Measurements from ENCODE around the gene FRMD4A. TPM values are rescaled to one million over a fixed set of nuclear protein-coding genes. Genes with fewer than 3 reads are reported as not detected.

FRMD4A gene
- total and polyA plus RNA-seq, 2 of the 4 experiments (the other 2 are of a cell fraction) = 30.3 to 68.8 TPM

GRCh38 chr10:13761490-13762091 lies 569.1 kb downstream of the FRMD4A start:
- in situ Hi-C loops (cut with MboI; ENCODE audit: low sequenced_read_pairs) = no loop called here

More at GRCh38 chr10:13761490-13762091, 569.1 kb downstream of the FRMD4A start:
- Histone ChIP-seq H3K79me1 (ENCODE audit: low read depth in 1 of 2, low read length in 2 of 2) (peaks cover 3 to 19% of the 10 kb centered on the region in 2 experiments; a peak in 3 of 4 replicates), H2AK5ac (ENCODE audit: low read depth, low read length) (no peak overlapping the region), H2BK120ac (ENCODE audit: low read depth, low read length) (no peak overlapping the region), H3K14ac (replicated peaks; ENCODE audit: low read depth, low read length) (no peak overlapping the region), H3K4me1 (ENCODE audit: control insufficient read depth, insufficient read depth, low read length) (peaks cover 11% of the 10 kb centered on the region), H4K5ac (ENCODE audit: low read depth, low read length) (no peak overlapping the region), H3K18ac (ENCODE audit: low read depth, low read length) (no peak overlapping the region), H3K9ac (ENCODE audit: low read depth, low read length) (no peak overlapping the region), H3K56ac (ENCODE audit: extremely low read depth, insufficient read depth, low read length) (no peak overlapping the region), H3K27me3 (ENCODE audit: control insufficient read depth, insufficient read depth, low read length) (no peaks in the 10 kb centered on the region), H3K9me3 (ENCODE audit: control insufficient read depth, insufficient read depth, low read length) (no peaks in the 10 kb centered on the region), H3K4me2 (ENCODE audit: low read depth, low read length) (no peak overlapping the region), H2AFZ (replicated peaks; ENCODE audit: low read length, poor library complexity) (no peak overlapping the region), H3K4ac (ENCODE audit: low read depth, low read length) (no peak overlapping the region), H3K27ac (ENCODE audit: insufficient read depth, low read length) (no peak overlapping the region), H4K8ac (ENCODE audit: low read depth in 2 of 2, low read length in 2 of 2) (no peak overlapping the region), H3K36me3 (ENCODE audit: control insufficient read depth, insufficient read depth, low read length) (no peaks in the 10 kb centered on the region), H4K91ac (ENCODE audit: insufficient read depth, low read depth, low read length) (no peak overlapping the region), H2BK15ac (ENCODE audit: low read depth, low read length) (no peak overlapping the region), H3K4me3 (ENCODE audit: insufficient read depth, low read depth, low read length) (no peak overlapping the region), H2BK20ac (ENCODE audit: low read depth, low read length) (no peak overlapping the region), H2BK5ac (ENCODE audit: low read depth, low read length, poor library complexity, severe bottlenecking) (no peak overlapping the region), H3K23ac (ENCODE audit: low read depth, low read length) (no peak overlapping the region), H4K20me1 (ENCODE audit: insufficient read depth, low read length) (no peaks in the 10 kb centered on the region), H3K9me1 (ENCODE audit: insufficient read depth, low read length) (peaks cover 6% of the 10 kb centered on the region), H2AK9ac (replicated peaks; ENCODE audit: low read depth, low read length, poor library complexity) (no peak overlapping the region)
- no TSS peak for BruUV-seq (replicated peaks)
- no CpG with 5 or more reads among the region's 2 CpGs for WGBS, 2 experiments (ENCODE audit: extremely low coverage in 2 of 2, insufficient read length in 1 of 2)
- CTCF ChIA-PET = no interaction called here
- ATAC-seq (ENCODE audit: low read depth) = no peak
- POLR2A ChIA-PET (ENCODE audit: unreplicated experiment) = no interaction called here
- TF ChIP-seq MAFK (IDR thresholded peaks at IDR 0.05; ENCODE audit: low read depth, low read length) = peak; percentile 54
- no peak for TF ChIP-seq RCOR1 (IDR thresholded peaks at IDR 0.05; ENCODE audit: insufficient replicate concordance, low read length)
- no peak for DNase-seq
- intact Hi-C loops (cut with micrococcal nuclease) (no loop called here), dilution Hi-C loops (cut with HindIII; ENCODE audit: low sequenced_read_pairs, unreplicated experiment) (no loop called here)

All from IMR-90 (cell line).